ENCODE measurements around the gene EXT2. TPM values are rescaled to one million over a fixed set of nuclear protein-coding genes. Genes with fewer than 3 reads are reported as not detected.

Gene EXT2
- total and polyA plus RNA-seq, 8 donors, result 14.4 to 36.3 (median 24.9) TPM

- no peak for TF ChIP-seq CTCF (IDR thresholded peaks at IDR 0.05)
- no peaks in the 10 kb centered on the region for H3K36me3 ChIP-seq
- H3K27ac ChIP-seq, result no peak overlapping the region
- ATAC-seq (no peak), FAIRE-seq (no peak), DNase-seq (no peak)
- H3K4me1 ChIP-seq, result no peaks in the 10 kb centered on the region
- no peaks in the 10 kb centered on the region for H3K9me3 ChIP-seq
- no peaks in the 10 kb centered on the region for H3K27me3 ChIP-seq
- no peak overlapping the region for H3K4me3 ChIP-seq
- 97 to 99% methylated on average over 6 of the region's 6 CpGs for WGBS, 2 donors
- intact Hi-C loops (cut with DNase I), result no loop called here
Observed at GRCh38 chr11:44212128-44212527, 116.7 kb downstream of the EXT2 start.

GRCh38 chr11:44213148-44213547 is 117.7 kb downstream of the EXT2 start:
- FAIRE-seq (no peak), DNase-seq (no peak), ATAC-seq (no peak)
- Histone ChIP-seq H3K36me3 (no peaks in the 10 kb centered on the region), H3K4me1 (no peaks in the 10 kb centered on the region), H3K27me3 (no peaks in the 10 kb centered on the region), H3K9me3 (no peaks in the 10 kb centered on the region), H3K4me3 (no peak overlapping the region), H3K27ac (no peak overlapping the region)
- intact Hi-C loops (cut with DNase I), result no loop called here
- 95 to 96% methylated on average over 1 of the region's 1 CpG for WGBS, 2 donors
- TF ChIP-seq CTCF (IDR thresholded peaks at IDR 0.05), result no peak

GRCh38 chr11:44217432-44217831 is 122.0 kb downstream of the EXT2 start:
- DNase-seq (no peak), ATAC-seq (no peak), FAIRE-seq (no peak)
- TF ChIP-seq CTCF (IDR thresholded peaks at IDR 0.05), result no peak
- H3K4me3 ChIP-seq, result no peak overlapping the region
- H3K27ac ChIP-seq, result no peak overlapping the region
- H3K27me3 ChIP-seq, result no peaks in the 10 kb centered on the region
- WGBS, 2 donors, result 84 to 94% methylated on average over 1 of the region's 1 CpG
- H3K36me3 ChIP-seq, result no peaks in the 10 kb centered on the region
- intact Hi-C loops (cut with DNase I), result no loop called here
- no peaks in the 10 kb centered on the region for H3K4me1 ChIP-seq
- H3K9me3 ChIP-seq, result no peaks in the 10 kb centered on the region

GRCh38 chr11:44219830-44220796 is 124.6 kb downstream of the EXT2 start:
- H3K27ac ChIP-seq, result no peak overlapping the region
- H3K4me1 ChIP-seq, result no peaks in the 10 kb centered on the region
- no peak for TF ChIP-seq CTCF (IDR thresholded peaks at IDR 0.05)
- DNase-seq, result no peak
- no peak for ATAC-seq
- no peaks in the 10 kb centered on the region for H3K36me3 ChIP-seq
- intact Hi-C loops (cut with DNase I), result no loop called here
- no peaks in the 10 kb centered on the region for H3K27me3 ChIP-seq
- WGBS, 2 donors, result 90 to 91% methylated on average over 4 of the region's 4 CpGs
- H3K9me3 ChIP-seq, result no peaks in the 10 kb centered on the region
- no peak overlapping the region for H3K4me3 ChIP-seq
- no peak for FAIRE-seq

GRCh38 chr11:44221456-44221855 is 126.0 kb downstream of the EXT2 start:
- Histone ChIP-seq H3K27ac (no peak overlapping the region), H3K4me3 (no peak overlapping the region), H3K27me3 (no peaks in the 10 kb centered on the region), H3K9me3 (no peaks in the 10 kb centered on the region), H3K36me3 (no peaks in the 10 kb centered on the region), H3K4me1 (no peaks in the 10 kb centered on the region)
- 92 to 93% methylated on average over 3 of the region's 3 CpGs for WGBS, 2 donors
- FAIRE-seq, result no peak
- no peak for DNase-seq
- no peak for ATAC-seq
- intact Hi-C loops (cut with DNase I), result no loop called here
- no peak for TF ChIP-seq CTCF (IDR thresholded peaks at IDR 0.05)

Measured in pancreas (tissue), 10 donors.